Hepatocyte (in vitro differentiated cells): ENCODE results near the gene ACY1.

Experiments used
- EZH2 ChIP-seq: fragments of 200-600 bp; sonication (generic); IDR thresholded peaks from 2 replicates; pipeline ENCODE4 v1.6.1; 2016; ENCODE audit warnings: antibody characterized with exemption, mild to moderate bottlenecking, borderline replicate concordance
- EZH2phosphoT487 ChIP-seq: fragments of 200-600 bp; sonication (generic); IDR thresholded peaks from one replicate; pipeline ENCODE4 v1.6.1; 2018; ENCODE audit warnings: antibody characterized with exemption, mild to moderate bottlenecking, low read depth, moderate library complexity; ENCODE audit not compliant: unreplicated experiment, severe bottlenecking
- TF ChIP-seq, protein P1 (sequence below): fragments of 200-600 bp; sonication (generic); IDR thresholded peaks from 2 replicates; pipeline ENCODE4 v1.5.1; 2016; ENCODE audit warnings: antibody characterized with exemption, mild to moderate bottlenecking; ENCODE audit not compliant: poor library complexity

DNA sequence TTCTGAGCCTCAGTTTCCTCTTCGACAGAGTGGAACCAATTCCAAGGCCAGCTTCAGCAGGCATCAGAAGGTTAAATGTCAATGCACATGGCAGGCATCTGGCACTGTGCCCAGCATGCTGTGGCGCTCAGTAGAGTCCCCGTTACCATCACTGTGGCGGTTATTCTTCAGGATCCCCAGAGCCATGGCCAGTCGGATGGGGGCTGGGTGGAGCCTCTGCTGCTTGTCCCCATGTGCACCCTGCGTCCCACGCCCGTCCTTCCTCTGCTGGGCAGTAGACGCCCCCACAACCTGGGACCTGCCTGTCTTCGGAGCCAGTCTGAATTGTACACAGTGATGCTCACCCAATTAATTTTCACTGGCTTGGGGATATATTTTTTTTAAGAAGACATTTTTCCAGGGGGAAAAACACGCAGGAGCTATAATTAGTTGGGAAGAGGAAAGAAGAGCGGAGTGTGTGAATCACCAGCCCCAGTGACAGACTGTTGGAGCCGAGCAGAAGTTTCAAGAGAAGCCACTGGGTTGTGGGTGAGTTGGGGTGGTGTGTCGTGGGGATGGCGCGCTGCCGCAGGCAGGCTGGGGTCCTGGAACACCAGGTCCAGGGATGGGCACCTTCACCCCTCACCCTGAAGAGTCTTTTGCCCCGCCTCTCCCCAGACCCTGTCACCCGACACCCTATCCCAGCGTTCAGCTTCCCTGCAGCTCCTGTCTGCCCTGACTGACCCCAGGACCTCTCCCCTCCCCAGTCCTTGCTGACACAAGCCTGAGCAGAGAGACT lies 39.2 kb downstream of the ACY1 start:
- TF ChIP-seq, protein P1, sequence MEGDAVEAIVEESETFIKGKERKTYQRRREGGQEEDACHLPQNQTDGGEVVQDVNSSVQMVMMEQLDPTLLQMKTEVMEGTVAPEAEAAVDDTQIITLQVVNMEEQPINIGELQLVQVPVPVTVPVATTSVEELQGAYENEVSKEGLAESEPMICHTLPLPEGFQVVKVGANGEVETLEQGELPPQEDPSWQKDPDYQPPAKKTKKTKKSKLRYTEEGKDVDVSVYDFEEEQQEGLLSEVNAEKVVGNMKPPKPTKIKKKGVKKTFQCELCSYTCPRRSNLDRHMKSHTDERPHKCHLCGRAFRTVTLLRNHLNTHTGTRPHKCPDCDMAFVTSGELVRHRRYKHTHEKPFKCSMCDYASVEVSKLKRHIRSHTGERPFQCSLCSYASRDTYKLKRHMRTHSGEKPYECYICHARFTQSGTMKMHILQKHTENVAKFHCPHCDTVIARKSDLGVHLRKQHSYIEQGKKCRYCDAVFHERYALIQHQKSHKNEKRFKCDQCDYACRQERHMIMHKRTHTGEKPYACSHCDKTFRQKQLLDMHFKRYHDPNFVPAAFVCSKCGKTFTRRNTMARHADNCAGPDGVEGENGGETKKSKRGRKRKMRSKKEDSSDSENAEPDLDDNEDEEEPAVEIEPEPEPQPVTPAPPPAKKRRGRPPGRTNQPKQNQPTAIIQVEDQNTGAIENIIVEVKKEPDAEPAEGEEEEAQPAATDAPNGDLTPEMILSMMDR = no peak
- TF ChIP-seq EZH2 = no peak
- TF ChIP-seq EZH2phosphoT487 = no peak
